ENCODE measurements around the gene PI4K2A.
A peak's percentile ranks its signal among the peaks of the same experiment; 100 is the strongest.
"Not testable (repeated sequence)": the region's sequence is repeated elsewhere in the genome, so short reads cannot be mapped to it uniquely, and the experiment has no call there.

The PI4K2A gene

DNA sequence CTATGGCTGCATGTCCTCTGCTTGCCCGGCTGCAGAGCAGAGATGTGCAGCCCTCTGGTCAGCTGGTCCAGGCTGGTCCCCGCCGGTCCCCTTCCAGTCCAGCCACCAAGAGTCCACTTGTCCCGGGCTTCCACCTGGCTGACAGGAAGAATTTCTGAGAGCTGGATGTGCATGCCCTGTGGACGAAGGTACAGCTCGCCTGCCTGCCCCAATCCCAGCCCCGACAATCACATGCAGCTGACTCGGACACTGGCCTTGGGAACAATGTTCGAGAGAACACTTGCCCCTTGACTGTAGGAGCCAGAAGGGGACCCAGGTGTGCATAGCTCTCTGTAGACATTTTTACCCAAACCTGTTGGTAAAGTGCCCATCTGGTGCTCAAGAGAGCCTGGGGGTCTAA is 34.8 kb downstream of the PI4K2A start:
- DNase-seq = no peak

- no peak for DNase-seq
These were observed 36.5 kb downstream of the PI4K2A start for GRCh38 chr10:97676770-97677581.

- DNase-seq = no peak
These were observed 39.1 kb downstream of the PI4K2A start for GRCh38 chr10:97679594-97679993.

- no peak for DNase-seq
These were observed 41.6 kb downstream of the PI4K2A start for GRCh38 chr10:97682042-97682441.

- no peak for DNase-seq
These were observed 43.3 kb downstream of the PI4K2A start for GRCh38 chr10:97683556-97684367.

GRCh38 chr10:97684368-97684713 is 43.9 kb downstream of the PI4K2A start:
- DNase-seq = not testable (repeated sequence)

- DNase-seq = no peak
These were observed 44.5 kb downstream of the PI4K2A start for GRCh38 chr10:97684866-97685394.

GRCh38 chr10:97685395-97685958 is 45.0 kb downstream of the PI4K2A start:
- no peak for DNase-seq

DNA sequence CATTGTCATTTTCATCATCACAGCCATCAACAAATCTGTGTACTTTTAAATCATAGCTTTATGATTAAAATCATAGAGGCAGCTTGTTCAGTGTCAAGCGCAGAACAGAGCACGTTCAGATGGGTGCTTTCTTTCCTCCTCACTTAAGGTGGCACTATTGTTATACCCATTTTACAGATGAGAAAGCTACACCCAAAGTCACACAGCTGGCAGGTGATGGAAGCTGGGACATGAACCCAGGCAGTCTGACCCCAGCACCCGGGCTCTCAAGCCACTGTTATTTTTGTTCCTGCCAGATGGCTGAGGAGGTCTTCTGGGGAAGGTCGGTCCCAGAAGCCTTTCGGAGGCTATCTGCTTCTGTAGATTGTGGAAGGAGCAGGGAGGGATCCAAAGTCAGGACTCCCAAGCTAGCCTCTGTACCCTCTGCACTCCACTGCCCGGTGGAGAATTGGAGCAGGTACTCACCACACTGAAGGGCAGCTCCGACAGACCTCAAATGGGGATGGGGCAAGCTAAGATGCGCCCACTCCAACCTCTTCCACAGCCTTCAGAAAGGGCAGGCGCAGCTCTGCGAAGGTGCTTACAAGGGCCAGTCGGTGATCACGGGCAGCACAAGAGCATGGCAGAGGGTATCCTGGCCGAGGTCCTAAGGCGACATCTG is 46.0 kb downstream of the PI4K2A start:
- no peak for DNase-seq

DNA sequence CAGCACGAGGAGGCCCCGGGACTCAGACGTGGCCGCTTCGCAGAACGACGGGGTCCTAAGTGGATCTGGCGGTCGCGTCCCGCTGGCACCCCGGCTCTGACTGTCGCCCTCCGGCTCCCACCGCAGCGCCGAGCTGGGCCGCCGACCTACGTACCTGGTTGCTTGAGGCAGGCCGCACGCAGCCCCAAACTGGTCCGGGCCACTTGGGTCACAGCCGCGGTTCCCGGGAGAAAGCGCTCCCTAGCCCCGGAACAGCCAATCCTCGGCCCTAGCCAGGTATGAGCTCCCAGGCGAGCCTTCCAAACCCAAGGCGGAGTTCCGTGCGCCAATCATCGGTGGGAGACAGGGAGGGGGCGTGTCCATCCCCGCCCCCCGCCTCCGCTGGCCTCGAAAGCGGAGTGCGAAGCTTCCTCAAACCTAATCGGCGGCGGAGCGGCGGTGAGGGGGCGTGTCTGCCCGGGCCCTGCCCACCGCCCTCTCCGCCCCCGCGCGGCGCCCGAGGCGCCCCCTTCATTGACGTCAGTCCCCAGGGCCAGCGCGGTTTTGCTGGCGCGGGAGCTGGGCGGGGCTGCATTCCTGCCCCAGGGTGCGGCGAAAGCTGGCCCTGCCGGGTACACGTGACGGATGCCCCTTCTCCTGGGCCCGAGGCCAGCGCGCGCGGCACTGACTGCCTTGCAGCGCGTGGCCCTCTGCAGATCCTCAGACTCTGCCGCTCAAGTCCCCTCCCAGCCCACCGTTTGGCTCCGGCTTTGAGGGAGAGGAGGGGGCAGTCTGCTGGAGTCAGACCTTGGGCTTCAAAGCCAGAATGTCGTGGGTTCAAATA is 46.7 kb downstream of the PI4K2A start, which contains the start of gene AVPI1:
Gene AVPI1, minus strand, starts transcription at position 280 of the 823 bp plus-strand sequence. CDS start 7,336 bp downstream, outside the sequence.
- peak; percentile 88 for DNase-seq

- DNase-seq = no peak
These were observed 47.6 kb downstream of the PI4K2A start for GRCh38 chr10:97687785-97688781.

DNA sequence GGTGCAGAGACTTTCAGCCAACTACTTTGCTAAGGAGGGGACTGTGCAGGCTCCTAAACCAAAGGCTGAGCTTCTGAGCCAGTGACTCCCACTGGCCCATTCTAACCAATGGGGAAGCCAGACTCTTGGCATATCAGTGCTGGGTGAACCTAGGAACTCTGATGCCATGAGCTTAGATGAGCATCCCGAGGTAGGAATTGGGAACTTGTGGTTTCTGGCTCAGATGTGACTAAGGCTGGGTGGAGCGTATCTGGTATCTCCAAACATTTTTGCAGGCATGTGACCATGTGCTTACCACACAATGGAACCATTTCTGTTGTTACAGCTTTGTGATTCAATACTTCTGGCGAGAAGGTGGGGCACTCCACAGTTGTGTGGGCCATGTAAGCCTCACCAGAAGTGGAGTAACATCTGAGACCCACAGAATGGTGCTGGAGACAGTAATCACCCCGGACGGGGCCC is 49.1 kb downstream of the PI4K2A start:
- DNase-seq = no peak

DNA sequence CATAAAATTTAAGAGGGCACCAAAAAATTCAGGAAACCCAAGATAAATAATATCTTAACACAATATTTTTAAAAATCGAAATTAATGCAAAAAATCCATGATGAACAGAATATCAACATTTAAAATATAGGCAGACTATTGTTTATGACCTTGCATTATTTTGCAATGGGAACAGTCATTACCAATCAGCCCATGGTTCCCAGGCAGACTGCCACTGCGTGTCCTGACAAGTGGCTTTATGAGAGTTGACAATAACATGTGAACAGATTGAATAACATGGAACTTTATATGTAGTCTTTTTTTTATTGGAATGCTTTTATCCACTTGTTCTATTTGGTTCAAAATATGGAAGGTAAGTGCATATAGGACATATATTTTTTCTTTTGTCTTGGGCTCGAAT is 49.7 kb downstream of the PI4K2A start:
- no peak for DNase-seq

GRCh38 chr10:97698072-97698655 is 57.7 kb downstream of the PI4K2A start:
- not testable (repeated sequence) for DNase-seq

GRCh38 chr10:97701438-97702069 is 61.1 kb downstream of the PI4K2A start:
- DNase-seq = no peak

- DNase-seq = no peak
These were observed 63.1 kb downstream of the PI4K2A start for GRCh38 chr10:97703398-97704067.

DNA sequence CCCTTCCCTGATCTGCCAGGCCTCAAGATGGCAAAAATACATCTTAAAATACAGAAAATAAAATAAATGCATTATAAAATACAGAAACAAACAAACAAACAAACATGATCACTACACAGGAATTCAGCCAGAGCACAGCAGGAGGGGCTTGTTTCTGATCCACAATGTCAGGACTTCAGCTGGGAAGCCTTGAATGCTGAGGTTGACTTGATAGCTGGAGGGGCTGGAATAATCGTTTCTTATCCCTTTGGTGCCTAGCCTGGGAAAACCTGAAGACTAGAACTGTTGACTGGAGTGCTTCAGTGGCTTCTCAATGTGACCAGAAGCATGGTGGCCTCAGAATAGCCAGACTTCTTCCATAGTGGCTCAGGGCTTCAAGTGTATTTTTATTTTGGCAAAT is 63.9 kb downstream of the PI4K2A start:
- DNase-seq = no peak

GRCh38 chr10:97705006-97705670 is 64.7 kb downstream of the PI4K2A start:
- DNase-seq = no peak

All from 8988T (cell line).